Activated CD4-positive, alpha-beta T cell treated with anti-CD3 and anti-CD28 coated beads, Interleukin-2, Interleukin-4, amounts not matched to agents 100 ng/mL and 50 ng/mL, durations not matched to agents 16 hours and 8 hours (primary cell): ENCODE measurements around the gene HTR1E.
"Not testable (repeated sequence)": the region's sequence is repeated elsewhere in the genome, so short reads cannot be mapped to it uniquely, and the experiment has no call there.

Source experiments
- DNase-seq: peaks from one replicate; pipeline ENCODE4 v3.0.0-alpha.2; 2020; ENCODE audit warnings: low spot score

Gene HTR1E, protein sequence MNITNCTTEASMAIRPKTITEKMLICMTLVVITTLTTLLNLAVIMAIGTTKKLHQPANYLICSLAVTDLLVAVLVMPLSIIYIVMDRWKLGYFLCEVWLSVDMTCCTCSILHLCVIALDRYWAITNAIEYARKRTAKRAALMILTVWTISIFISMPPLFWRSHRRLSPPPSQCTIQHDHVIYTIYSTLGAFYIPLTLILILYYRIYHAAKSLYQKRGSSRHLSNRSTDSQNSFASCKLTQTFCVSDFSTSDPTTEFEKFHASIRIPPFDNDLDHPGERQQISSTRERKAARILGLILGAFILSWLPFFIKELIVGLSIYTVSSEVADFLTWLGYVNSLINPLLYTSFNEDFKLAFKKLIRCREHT

DNA sequence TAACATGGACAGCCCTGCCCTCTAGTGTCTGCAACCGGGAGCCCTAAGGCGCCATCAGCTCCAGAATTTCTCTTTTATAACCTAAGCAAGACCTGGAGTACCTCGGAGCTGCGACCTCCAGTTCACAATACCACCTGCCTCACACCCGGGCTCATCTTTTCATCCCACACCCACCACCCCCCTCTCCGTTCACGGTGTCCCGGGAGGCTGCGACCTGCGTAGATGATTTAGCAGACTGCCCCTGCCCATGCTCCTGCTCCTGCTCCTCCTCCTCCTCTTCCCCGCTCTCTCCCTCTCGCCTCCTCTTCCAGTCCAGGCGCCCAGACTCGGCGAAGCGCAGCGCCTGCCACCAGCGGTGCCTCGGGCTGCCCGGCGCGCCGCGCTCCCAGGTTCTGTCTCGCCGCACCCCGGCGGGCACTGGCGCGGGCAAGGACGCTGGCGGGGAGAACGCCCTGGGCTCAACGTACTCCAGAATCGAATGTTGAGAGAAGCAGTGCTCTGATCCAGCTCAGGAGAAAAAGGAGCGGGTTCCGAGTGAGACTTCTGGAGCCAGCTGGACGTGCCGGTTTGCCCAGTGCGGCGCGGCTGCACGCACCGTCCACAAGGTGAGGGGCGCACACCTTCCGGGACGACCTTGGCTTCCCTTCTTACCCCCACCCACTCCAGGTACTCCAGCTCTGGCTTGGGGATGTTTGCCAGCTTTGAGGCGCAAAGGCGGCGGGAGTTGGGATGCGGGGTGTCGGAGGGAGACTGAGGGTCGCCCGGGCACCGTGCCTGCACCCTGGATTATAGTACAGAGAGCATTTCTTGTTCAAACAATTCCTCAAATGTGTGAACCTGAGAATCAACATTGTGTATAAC, at the start of gene HTR1E:
TSS of gene HTR1E (plus strand) at position 310 of the 861 bp plus-strand sequence. CDS start 77,807 bp downstream, outside the sequence.
- DNase-seq, result peak; percentile 25

- no peak for DNase-seq
These were observed 49.0 kb upstream of the HTR1E start for GRCh38 chr6:86888301-86888700.

- DNase-seq, result not testable (repeated sequence)
These were observed 40.1 kb upstream of the HTR1E start for GRCh38 chr6:86897265-86897664.

DNA sequence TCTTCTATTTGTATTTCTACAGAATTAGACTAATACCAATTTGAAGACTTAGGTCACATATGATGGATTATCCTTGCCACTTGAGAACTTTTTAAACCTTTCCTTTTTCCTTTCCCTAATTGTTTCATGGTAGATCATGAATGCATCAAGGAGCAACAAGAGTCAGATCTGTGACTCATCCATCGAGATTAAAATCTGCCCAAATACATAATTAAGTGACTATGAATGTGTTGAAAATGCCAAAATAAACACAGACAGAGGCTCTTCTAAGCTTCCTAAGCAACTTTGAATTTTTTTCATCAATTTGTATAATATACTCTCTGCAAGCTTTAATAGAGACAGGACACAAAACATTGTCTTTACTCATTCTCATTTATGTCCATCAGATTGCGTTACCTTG, 23.5 kb upstream of the HTR1E start:
- DNase-seq, result no peak

- no peak for DNase-seq
These were observed 20.9 kb upstream of the HTR1E start for GRCh38 chr6:86916393-86916792.

GRCh38 chr6:86927138-86927537, 10.2 kb upstream of the HTR1E start:
- not testable (repeated sequence) for DNase-seq

DNA sequence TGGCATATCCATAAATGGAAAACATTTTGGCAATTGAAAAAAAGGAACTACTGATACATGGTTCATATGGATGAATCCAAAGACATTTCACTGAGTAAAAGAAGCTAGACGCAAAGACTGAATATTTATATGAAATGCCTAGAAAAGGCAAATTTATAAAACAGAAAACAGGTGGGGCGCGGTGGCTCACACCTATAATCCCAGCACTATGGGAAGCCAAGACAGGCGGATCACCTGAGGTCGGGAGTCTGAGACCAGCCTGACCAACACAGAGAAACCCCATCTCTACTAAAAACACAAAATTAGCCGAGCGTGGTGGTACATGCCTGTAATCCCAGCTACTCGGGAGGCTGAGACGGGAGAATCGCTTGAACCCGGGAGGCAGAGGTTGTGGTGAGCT, 9.5 kb upstream of the HTR1E start:
- not testable (repeated sequence) for DNase-seq

- DNase-seq, result no peak
These were observed 3.0 kb upstream of the HTR1E start for GRCh38 chr6:86934365-86934764.

- DNase-seq, result no peak
These were observed 502 bp upstream of the HTR1E start for GRCh38 chr6:86936834-86937218.

DNA sequence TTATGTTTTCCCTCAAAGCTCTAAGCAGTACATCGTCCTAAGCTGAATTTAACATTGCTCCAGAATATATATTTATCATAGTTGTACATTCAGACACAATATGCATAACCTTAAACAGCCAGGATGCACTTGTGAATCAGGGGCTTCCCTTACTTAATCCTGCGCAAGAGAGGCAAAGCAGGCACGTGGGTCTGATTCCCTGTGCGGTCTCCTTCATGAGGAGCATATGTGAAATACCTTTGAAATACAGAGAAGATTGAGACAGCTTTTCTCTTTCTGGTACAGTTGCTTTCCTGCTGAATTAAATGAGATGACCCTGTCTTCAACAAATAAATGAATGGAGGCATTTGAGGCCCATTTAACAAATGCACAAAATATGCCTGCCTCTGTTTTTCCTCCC, 1.5 kb downstream of the HTR1E start:
- no peak for DNase-seq

DNA sequence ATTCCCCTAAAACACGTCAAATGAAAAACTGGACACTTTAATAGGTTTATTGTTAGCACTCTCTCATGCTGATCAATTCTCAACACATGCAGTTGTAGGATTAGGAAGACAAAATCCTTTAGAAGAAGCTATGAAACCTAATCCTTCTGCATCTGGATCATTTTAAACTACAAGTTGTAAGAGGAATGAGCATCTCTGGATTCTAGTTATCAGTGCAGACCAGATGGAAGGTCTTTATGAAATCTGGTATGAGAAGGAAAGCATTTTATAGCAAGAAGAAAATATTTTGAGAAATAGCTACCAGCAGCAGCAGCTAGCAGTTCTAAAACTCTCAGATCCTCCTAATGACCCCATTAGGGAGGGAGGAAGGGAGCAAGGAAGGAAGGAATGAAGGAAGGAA, 4.1 kb downstream of the HTR1E start:
- no peak for DNase-seq

- DNase-seq, result no peak
These were observed 5.6 kb downstream of the HTR1E start for GRCh38 chr6:86942769-86943516.

DNA sequence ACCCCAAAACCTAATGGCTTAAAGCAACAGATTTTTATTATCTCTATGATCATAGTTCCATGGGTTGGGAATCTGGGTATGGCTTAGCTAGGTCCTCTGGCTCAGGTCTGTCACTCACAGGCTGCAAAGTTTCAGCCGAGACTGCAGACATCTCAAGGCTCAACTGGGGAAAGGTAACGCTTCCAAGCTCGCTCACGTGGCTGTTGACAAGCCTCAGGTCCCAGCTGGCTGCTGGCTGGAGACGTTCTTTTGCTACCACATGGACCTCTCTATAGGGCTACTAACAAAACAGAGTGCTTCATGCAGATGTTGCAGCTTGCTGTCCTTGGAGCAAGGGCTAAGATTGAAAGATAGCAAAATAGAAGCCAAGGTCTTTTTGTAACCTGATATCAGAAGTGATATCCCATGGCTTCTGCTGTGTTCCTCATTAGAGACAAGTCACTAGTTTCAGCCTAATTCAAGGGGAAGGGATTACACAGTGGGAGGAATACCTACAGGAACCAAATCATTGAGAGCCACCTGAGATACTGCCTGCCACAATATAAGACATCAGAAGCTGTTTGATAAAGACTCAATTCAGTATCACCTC, 6.6 kb downstream of the HTR1E start:
- DNase-seq, result no peak

- no peak for DNase-seq
These were observed 12.4 kb downstream of the HTR1E start for GRCh38 chr6:86949771-86950170.

DNA sequence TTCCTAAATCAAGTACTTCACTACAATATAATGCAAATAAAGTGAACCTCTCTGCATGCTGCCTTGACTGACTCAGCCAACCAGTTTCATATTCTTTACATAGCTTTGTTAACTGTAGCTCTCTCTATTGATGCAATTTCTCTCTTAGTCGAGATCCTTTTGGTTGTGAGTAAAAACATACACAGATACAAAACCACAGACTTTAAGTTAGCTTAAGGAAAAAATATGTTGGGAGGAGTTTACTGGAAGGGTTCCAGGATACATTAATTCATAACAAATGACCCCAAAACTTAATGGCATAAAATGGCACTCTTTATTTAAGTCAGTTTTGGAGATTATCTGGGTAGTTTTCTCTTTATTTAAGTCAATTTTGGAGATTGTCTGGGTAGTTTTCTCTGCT, 15.7 kb downstream of the HTR1E start:
- DNase-seq, result no peak

DNA sequence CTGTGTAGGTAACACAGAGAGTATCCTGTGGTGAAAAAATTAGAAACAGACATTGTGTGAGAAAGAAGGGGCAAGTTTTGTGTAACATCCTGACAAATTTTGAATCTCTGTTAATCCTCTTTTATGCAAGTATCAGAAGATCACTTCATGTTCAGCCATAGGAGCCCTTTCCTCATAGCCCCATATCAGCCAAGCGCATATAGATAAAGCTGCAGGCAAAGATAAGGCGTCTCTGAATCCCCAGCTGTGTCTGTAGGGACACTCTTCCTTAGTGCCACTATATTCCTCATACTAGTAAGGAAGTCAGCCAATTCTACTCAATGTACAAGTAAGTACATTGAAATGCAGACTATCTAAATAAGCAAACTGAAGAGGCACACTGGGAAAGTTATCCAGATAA, 22.3 kb downstream of the HTR1E start:
- DNase-seq, result no peak

GRCh38 chr6:86961455-86962200, 24.3 kb downstream of the HTR1E start:
- no peak for DNase-seq

DNA sequence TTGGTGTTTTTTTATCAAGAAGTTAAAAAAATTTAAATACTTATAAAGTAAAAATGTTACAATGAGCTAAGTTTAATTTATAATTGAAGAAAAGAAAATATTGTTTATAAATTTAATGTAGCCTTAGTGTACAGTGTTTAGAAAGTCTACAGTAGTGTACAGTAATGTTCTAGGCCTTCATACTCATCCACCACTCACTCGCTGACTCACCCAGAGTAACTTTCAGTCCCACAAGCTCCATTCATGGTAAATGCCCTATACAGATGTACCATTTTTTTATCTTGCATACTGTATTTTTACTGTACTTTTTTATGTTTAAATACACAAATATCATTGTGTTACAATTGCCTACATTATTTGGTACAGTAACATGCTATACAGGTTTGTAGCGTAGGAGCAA, 26.0 kb downstream of the HTR1E start:
- DNase-seq, result no peak

DNA sequence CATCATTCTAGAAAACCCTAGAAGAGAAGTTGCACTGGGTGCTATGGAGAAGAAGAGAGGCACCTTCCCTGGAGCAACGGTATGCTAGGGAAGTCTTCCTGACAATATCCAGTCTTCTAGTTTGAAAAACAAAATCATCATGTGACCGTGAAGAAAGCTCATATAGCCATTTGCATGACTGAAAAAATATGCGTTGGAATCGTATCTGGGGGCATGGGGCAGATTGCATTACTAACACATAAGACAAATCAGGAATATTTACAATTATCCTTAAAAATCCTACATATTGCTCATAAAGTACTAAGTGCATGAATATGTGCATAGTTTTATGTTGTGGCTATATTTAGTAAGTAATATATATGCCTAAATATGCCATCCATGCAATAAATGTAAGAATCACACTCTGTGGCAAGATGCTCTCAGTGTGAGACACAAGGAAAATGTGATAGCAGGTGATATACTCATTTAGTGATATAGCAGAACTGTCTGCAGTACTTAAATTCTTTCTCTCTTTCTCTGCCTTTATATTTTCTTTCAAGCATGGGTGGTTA, 26.8 kb downstream of the HTR1E start:
- no peak for DNase-seq

GRCh38 chr6:86966271-86966670, 28.9 kb downstream of the HTR1E start:
- no peak for DNase-seq

DNA sequence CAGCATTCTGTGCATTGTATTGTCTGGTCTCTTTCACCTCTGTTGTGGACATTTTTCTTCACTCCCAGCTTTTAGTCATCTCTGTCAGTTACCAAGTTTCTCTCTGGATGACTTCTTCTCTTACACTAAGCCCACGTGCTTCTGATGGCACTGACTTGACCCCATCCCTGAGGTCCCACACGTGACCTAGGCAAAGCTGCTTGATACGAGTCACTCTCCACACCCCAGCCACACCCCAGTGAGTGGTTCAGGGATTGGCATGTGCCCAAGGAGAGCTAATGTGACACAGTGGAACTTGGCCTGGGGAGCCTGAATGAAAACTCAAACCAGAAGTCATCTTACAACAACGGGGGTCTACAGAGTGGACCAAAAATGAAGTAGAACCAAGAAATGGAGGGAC, 32.2 kb downstream of the HTR1E start:
- no peak for DNase-seq
